Dermis lymphatic vessel endothelial cell (primary cell): ENCODE data around the gene ATP4A. TPM values are rescaled to one million over a fixed set of nuclear protein-coding genes. Genes with fewer than 3 reads are reported as not detected.

ENCODE experiments used
- total RNA-seq: library from RNA; depleted of rRNA; stranded (reverse); fragments of >200 nt; gene quantifications from 2 replicates; pipeline ENCODE4 v1.2.1, GENCODE V29; 2014

ATP4A gene
- not detected in 2 replicates for total RNA-seq

GRCh38 chr19:35563207-35563829, at the start of gene ATP4A:
ATP4A (minus strand) TSS chr19:35563658; CDS start chr19:35563629, 29 bp downstream.

GRCh38 chr19:35612559-35613321, 49.3 kb upstream of the ATP4A start, which contains the start of gene HAUS5:
HAUS5 (plus strand) TSS chr19:35612735; CDS start chr19:35612795, 60 bp downstream.

GRCh38 chr19:35585848-35586247, 22.4 kb upstream of the ATP4A start, which contains the start of gene PMIS2:
PMIS2 (plus strand) TSS chr19:35586173; CDS start chr19:35586260, 87 bp downstream.

GRCh38 chr19:35545001-35545854, 18.2 kb downstream of the ATP4A start, which contains the start of gene TMEM147:
TMEM147 (plus strand) TSS chr19:35545626; CDS start chr19:35545740, 114 bp downstream.

DNA sequence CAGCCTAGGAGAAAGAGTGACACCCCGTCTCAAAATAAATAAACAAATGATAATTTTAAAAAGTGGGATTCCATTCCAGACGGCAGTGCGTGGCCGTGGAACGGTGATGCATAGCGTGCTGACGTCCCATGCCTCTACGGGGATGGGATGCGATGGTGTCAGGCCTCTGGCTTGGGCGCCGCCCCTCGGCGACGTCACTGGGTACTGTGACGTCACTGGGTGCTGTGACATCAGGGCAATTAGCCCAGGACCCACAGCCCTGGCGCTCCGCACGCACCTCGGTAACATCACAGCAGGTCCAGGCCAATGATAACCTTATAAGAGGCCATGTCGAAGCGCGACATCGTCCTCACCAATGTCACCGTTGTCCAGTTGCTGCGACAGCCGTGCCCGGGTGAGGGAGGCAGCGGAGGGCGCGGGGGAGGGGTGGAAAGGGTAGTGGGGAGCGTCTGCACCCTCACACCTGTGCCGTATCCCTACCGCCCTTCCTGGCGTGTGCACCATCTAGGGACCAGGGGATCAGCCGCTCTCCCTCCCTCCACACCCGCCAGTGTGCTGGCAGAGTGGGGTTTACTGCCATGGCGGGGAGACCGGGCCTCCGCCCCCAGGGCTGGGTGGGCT, 30.1 kb downstream of the ATP4A start, which contains the start of gene GAPDHS:
Gene GAPDHS, plus strand, starts transcription at position 256 of the 621 bp plus-strand sequence. Its CDS starts 72 bp downstream, at position 328.

DNA sequence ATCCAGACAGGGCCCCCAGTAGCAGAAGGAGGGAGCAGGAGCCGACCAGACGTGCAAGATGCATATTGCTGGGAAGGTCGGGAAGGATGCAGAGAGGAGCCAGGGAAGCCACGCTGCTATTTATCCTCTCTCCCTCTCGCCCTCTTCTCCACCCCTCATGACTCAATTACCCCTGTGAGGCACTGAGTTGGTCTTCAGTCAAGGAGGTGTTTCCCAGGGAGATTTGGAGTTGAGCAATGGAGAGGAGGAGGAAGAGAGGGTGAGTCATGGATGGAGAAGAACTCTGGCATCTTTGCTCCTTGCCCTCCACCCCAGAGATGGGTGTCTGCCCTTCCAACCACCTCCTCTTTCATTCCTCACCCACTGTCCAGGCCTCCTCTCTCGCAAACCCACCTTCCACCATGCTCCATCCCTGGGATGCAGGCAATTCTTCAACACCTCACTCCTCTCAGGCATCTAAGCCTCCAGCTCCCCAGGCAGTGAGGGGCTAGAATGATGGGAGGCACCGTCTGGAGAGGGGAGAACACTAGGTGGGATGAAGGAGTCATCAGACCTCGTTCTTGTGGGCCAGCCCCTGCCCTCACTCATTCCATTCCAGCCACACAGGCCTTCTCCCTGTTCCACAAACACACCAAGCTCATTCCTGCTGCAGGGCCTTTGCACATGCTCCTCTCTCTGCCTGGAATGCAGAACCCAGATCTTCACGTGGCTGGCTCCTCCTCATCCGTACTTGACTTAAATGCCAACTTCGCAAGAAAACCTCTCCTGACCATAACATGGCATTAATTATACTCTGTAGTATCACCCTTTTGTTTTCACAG, 35.0 kb downstream of the ATP4A start, which contains the start of gene SBSN:
Gene SBSN, minus strand, starts transcription at position 94 of the 821 bp plus-strand sequence. Its CDS starts 30 bp downstream, at position 64.

GRCh38 chr19:35513628-35514281, 49.7 kb downstream of the ATP4A start, which contains the start of gene DMKN:
DMKN (minus strand) TSS chr19:35513649; CDS start chr19:35513475, 174 bp downstream.

Other genes starting within 250 kb of the ATP4A start
- 0.11 and 0.26 TPM in 2 replicates for gene CD22, start 234.5 kb downstream of the ATP4A start, total RNA-seq
- gene FFAR1, start 215.8 kb downstream of the ATP4A start, total RNA-seq: not detected in 2 replicates
- gene FFAR3, start 205.2 kb downstream of the ATP4A start, total RNA-seq: not detected in 2 replicates
- not detected in 2 replicates for gene GPR42, start 192.6 kb downstream of the ATP4A start, total RNA-seq
- not detected in 2 replicates for gene FFAR2, start 115.4 kb downstream of the ATP4A start, total RNA-seq
- not detected in 2 replicates for gene KRTDAP, start 73.2 kb downstream of the ATP4A start, total RNA-seq
- not detected in 2 replicates for gene DMKN, start 50.0 kb downstream of the ATP4A start, total RNA-seq
- not detected in 2 replicates for gene SBSN, start 35.3 kb downstream of the ATP4A start, total RNA-seq
- gene GAPDHS, start 30.2 kb downstream of the ATP4A start, total RNA-seq: 0.09 TPM in 1 of 2 replicates, not detected in the other
- gene TMEM147, start 18.0 kb downstream of the ATP4A start, total RNA-seq: 48.7 and 50.9 TPM in 2 replicates
- gene PMIS2, start 22.5 kb upstream of the ATP4A start, total RNA-seq: not detected in 2 replicates
- gene HAUS5, start 49.1 kb upstream of the ATP4A start, total RNA-seq: 3.3 and 3.5 TPM in 2 replicates
- 26.0 and 28.3 TPM in 2 replicates for gene RBM42, start 65.4 kb upstream of the ATP4A start, total RNA-seq
- gene ETV2, start 78.1 kb upstream of the ATP4A start, total RNA-seq: 0.17 and 0.87 TPM in 2 replicates
- gene COX6B1, start 84.7 kb upstream of the ATP4A start, total RNA-seq: 292 and 462 TPM in 2 replicates
- not detected in 2 replicates for gene UPK1A, start 102.9 kb upstream of the ATP4A start, total RNA-seq
- gene ZBTB32, start 140.9 kb upstream of the ATP4A start, total RNA-seq: not detected in 2 replicates
- 4.2 and 4.3 TPM in 2 replicates for gene KMT2B, start 154.3 kb upstream of the ATP4A start, total RNA-seq
- gene IGFLR1, start 178.8 kb upstream of the ATP4A start, total RNA-seq: 0.34 and 0.65 TPM in 2 replicates
- gene U2AF1L4, start 181.8 kb upstream of the ATP4A start, total RNA-seq: 2.8 and 3.8 TPM in 2 replicates
- 17.0 and 19.9 TPM in 2 replicates for gene PSENEN, start 182.0 kb upstream of the ATP4A start, total RNA-seq
- gene LIN37, start 184.9 kb upstream of the ATP4A start, total RNA-seq: 4.0 and 4.3 TPM in 2 replicates
- 0.09 and 0.11 TPM in 2 replicates for gene HSPB6, start 193.4 kb upstream of the ATP4A start, total RNA-seq
- 0.95 and 1.1 TPM in 2 replicates for gene PROSER3, start 194.5 kb upstream of the ATP4A start, total RNA-seq
- 0.95 and 1.4 TPM in 2 replicates for gene ARHGAP33, start 211.9 kb upstream of the ATP4A start, total RNA-seq
- gene PRODH2, start 249.2 kb upstream of the ATP4A start, total RNA-seq: not detected in 2 replicates